A549 (cell line): ENCODE data around the gene PKN3. TPM values are rescaled to one million over a fixed set of nuclear protein-coding genes. Genes with fewer than 3 reads are reported as not detected.
A peak's percentile ranks its signal among the peaks of the same experiment; 100 is the strongest.

Experiments
- ATAC-seq, 2 experiments: fragments of 200-7000 bp in 1 of 2; fragments of >200 bp in 1 of 2; cut with Nextera tagmentation in 1 of 2; cut with Tn5 transposase in 1 of 2; 3 replicates each; pipeline versions ENCODE4 v1.8.0 to v1.9.1; 2018 to 2020; ENCODE audit warnings: mild to moderate bottlenecking in 1 of 2, moderate library complexity in 1 of 2
- CTCF ChIA-PET: fragments of 300-600 bp; sonication (Branson Sonifier 250); formaldehyde crosslinking; extraction: SDS; loops from one replicate; lab custom pipeline; 2021; ENCODE audit warnings: antibody characterized with exemption, inconsistent platforms; lab: Yijun Ruan, JAX
- POLR2A ChIA-PET: fragments of 350-600 bp; formaldehyde crosslinking; extraction: SDS; loops from one replicate; lab custom pipeline; 2021; ENCODE audit warnings: antibody characterized with exemption, inconsistent platforms; lab: Yijun Ruan, JAX
- DNase-seq, 2 experiments: peaks; one replicate each; pipeline versions ENCODE4 v3.0.0 to v3.0.0-alpha.2; 2011 to 2016; ENCODE audit warnings: low read depth in 1 of 2, low spot score in 1 of 2
- FAIRE-seq: peaks from 2 replicates; lab custom pipeline; 2011; peaks lifted over from hg19 to GRCh38; lab: Jason Lieb, UNC
- H3K27ac ChIP-seq, 2 experiments: fragments of >200 bp; sonication (Bioruptor Twin); formaldehyde crosslinking; 3 replicates each; pipeline ENCODE4 v1.5.1; 2016 to 2017
- H3K4me1 ChIP-seq: fragments of >200 bp; sonication (Bioruptor Twin); formaldehyde crosslinking; 3 replicates; pipeline ENCODE4 v1.6.1; 2016
- H3K4me2 ChIP-seq: fragments of >200 bp; sonication (Bioruptor Twin); formaldehyde crosslinking; 3 replicates; pipeline ENCODE4 v1.6.1; 2016
- H3K4me3 ChIP-seq: fragments of >200 bp; sonication (Bioruptor Twin); formaldehyde crosslinking; 3 replicates; pipeline ENCODE4 v1.5.1; 2016
- H3K9me3 ChIP-seq: fragments of >200 bp; sonication (Bioruptor Twin); formaldehyde crosslinking; 3 replicates; pipeline ENCODE4 v1.6.1; 2016
- BHLHE40 ChIP-seq: IDR thresholded peaks from 2 replicates; pipeline ENCODE4 v1.6.1; 2012; ENCODE audit warnings: low read depth, low read length, inconsistent platforms
- CBX8 ChIP-seq: fragments of 200-600 bp; sonication (generic); IDR thresholded peaks from 2 replicates; pipeline ENCODE4 v1.6.1; 2016
- CHD4 ChIP-seq: fragments of 200-600 bp; sonication (generic); IDR thresholded peaks from 2 replicates; pipeline ENCODE4 v1.6.1; 2016; ENCODE audit warnings: antibody characterized with exemption, mild to moderate bottlenecking, borderline replicate concordance
- E2F6 ChIP-seq: IDR thresholded peaks from 2 replicates; pipeline ENCODE4 v1.6.1; 2012; ENCODE audit warnings: low read depth, borderline replicate concordance
- EHF ChIP-seq: fragments of 250-450 bp; sonication (Bioruptor Pico); IDR thresholded peaks from 2 replicates; pipeline ENCODE4 v1.5.0; 2020; ENCODE audit warnings: mild to moderate bottlenecking
- FOXS1 ChIP-seq: fragments of 250-450 bp; sonication (Bioruptor Pico); IDR thresholded peaks from 2 replicates; pipeline ENCODE4 v1.5.0; 2020; ENCODE audit warnings: mild to moderate bottlenecking, moderate library complexity
- HOXB13 ChIP-seq: fragments of 250-450 bp; sonication (Bioruptor Pico); IDR thresholded peaks from 2 replicates; pipeline ENCODE4 v1.5.0; 2020; ENCODE audit warnings: low read depth, mild to moderate bottlenecking, moderate library complexity
- MAFK ChIP-seq: fragments of 450-650 bp; IDR thresholded peaks from 2 replicates; pipeline ENCODE4 v1.6.1; 2014; ENCODE audit not compliant: partially characterized antibody
- PBX3 ChIP-seq: IDR thresholded peaks from 2 replicates; pipeline ENCODE4 v1.6.1; 2012
- PHF8 ChIP-seq: fragments of 200-600 bp; sonication (generic); IDR thresholded peaks from 2 replicates; pipeline ENCODE4 v1.6.1; 2016; ENCODE audit warnings: low read depth, mild to moderate bottlenecking, antibody characterized with exemption, moderate library complexity, borderline replicate concordance
- POLR2AphosphoS2 ChIP-seq: conservative IDR thresholded peaks from 2 replicates; pipeline ENCODE4 v1.6.1; 2012; ENCODE audit warnings: low read length, improper control_type of control experiment, inconsistent platforms
- RCOR1 ChIP-seq: fragments of 150-350 bp; IDR thresholded peaks from 2 replicates; pipeline ENCODE4 v1.6.1; 2014; ENCODE audit warnings: antibody characterized with exemption, low read length, low read depth
- RFX5 ChIP-seq: fragments of 450-650 bp; IDR thresholded peaks from 2 replicates; pipeline ENCODE4 v1.7.1; 2014; ENCODE audit warnings: antibody characterized with exemption, mild to moderate bottlenecking, moderate library complexity
- SMC3 ChIP-seq: fragments of >200 bp; sonication (Bioruptor Twin); formaldehyde crosslinking; IDR thresholded peaks from 3 replicates; pipeline ENCODE4 v1.6.1; 2018; ENCODE audit warnings: inconsistent platforms
- SREBF2 ChIP-seq: fragments of 450-650 bp; IDR thresholded peaks from 2 replicates; pipeline ENCODE4 v1.6.1; 2014; ENCODE audit warnings: mild to moderate bottlenecking, moderate library complexity
- USF2 ChIP-seq: fragments of 450-650 bp; IDR thresholded peaks from 2 replicates; pipeline ENCODE4 v1.6.1; 2014; ENCODE audit warnings: antibody characterized with exemption
- ZC3H11A ChIP-seq: fragments of 450-650 bp; IDR thresholded peaks from 2 replicates; pipeline ENCODE4 v1.6.1; 2014; ENCODE audit warnings: antibody characterized with exemption, mild to moderate bottlenecking
- WGBS: methylation state at CpG from one replicate; pipeline ENCODE4 v1.1.6; 2017; ENCODE audit errors: missing lambda C conversion rate; 5-methylcytosine and 5-hydroxymethylcytosine counted together
- polyA plus RNA-seq, 4 experiments: library from polyadenylated mRNA; depleted of rRNA in 3 of 4; stranded (reverse); fragments of >200 nt; fragmentation: RNase III in 1 of 4; extraction: RNeasy Plus Mini Kit Qiagen cat#74134 plus additional on column Dnase treatment in 1 of 4; gene quantifications; 2 replicates in 3 of 4; 3 replicates in 1 of 4; pipeline ENCODE4 v1.2.3, GENCODE V29; 2011 to 2017
- TF ChIP-seq, protein P1 (sequence below): fragments of >200 bp; sonication (Bioruptor Twin); formaldehyde crosslinking; IDR thresholded peaks from 3 replicates; pipeline ENCODE4 v1.5.1; 2016

PKN3 gene
- polyA plus RNA-seq, 2 of the 4 experiments (the other 2 are of a cell fraction), result 9.0 to 14.1 TPM

DNA sequence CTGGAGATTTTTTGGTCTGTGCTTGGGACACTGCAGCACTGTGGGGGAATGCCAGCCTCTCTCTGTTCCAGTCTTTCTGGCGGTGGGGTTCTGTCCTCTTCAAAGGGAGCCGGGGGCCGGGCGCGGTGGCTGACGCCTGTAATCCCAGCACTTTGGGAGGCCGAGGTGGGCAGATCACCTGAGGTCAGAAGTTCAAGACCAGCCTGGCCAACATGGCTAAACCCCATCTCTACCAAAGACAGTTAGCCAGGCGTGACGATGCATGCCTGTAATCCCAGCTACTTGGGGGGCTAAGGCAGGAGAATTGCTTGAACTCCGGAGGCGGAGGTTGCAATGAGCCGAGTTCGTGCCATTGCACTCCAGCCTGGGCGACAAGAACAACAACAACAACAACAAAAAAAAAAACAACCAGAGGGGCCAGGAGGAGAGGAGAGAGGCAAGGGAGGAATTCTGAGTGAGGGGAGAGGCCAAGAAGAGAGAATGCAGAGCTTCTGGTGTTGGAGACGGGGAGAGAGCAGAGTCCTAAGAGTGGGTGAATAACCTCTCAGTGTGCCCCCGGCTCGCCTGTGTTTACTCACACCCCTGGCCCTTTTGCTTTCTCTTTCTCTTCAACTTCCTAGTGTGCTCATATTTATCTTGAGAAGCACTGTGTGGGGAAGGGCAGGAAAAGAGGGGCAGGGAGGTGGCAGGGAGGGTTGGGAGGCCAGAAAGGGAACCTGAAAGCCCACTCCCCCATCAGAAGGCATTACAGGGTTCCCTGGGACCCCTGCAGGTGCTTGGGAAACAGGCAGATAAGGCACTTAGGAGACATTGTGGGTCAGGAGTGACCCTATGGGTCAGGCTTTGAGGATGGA, 16.4 kb upstream of the PKN3 start:
- no peak for DNase-seq
- H3K4me3 ChIP-seq, result no peak overlapping the region
- H3K27ac ChIP-seq, result peak overlapping the region in 1 of 2 experiments; percentile 97; a peak in 4 of 6 replicates
- peaks cover 34% of the 10 kb centered on the region for H3K4me1 ChIP-seq
- CTCF ChIA-PET, result interaction anchor here (2.5 kb wide), 1 partner anchor 50 kb away, joined by 13 read pairs; no protein-coding TSS in a partner anchor
- no peak for FAIRE-seq
- ATAC-seq, result no peak
- H3K9me3 ChIP-seq, result no peaks in the 10 kb centered on the region
- TF ChIP-seq PHF8, result no peak
- TF ChIP-seq USF2, result no peak
- no peak for TF ChIP-seq ZC3H11A
- WGBS, result 86% methylated on average over 17 of the region's 17 CpGs
- POLR2A ChIA-PET, result interaction anchor here (2.2 kb wide), 1 partner anchor 51 kb away, joined by 24 read pairs; no protein-coding TSS in a partner anchor
- peak overlapping the region; percentile 91 for H3K4me2 ChIP-seq

DNA sequence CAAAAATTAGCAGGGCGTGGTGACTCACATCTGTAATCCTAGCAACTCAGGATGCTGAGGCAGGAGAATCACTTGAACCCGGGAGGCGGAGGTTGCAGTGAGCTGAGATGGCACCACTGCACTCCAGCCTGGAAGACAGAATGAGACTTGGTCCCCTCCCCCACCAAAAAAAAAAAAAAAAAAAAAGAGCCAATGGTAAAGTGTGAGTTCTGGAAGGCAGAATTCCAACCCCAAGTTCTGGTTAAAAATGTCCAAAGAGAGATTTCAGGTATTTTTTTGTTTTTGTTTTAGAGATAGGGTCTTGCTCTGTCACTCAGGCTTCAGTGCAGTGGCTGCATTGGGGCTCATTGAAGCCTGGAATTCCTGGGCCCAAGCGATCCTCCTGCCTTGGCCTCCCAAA, 14.8 kb upstream of the PKN3 start:
- peaks cover 50% of the 10 kb centered on the region for H3K4me1 ChIP-seq
- H3K4me2 ChIP-seq, result no peak overlapping the region; the same call in 2 of the 3 replicates
- TF ChIP-seq HOXB13 (CRISPR knock-in tag) (no peak), EHF (CRISPR knock-in tag) (no peak), SMC3 (no peak), PHF8 (no peak), MAFK (no peak), RCOR1 (no peak), CHD4 (no peak), PBX3 (no peak), BHLHE40 (no peak), POLR2AphosphoS2 (no peak), E2F6 (no peak), FOXS1 (no peak), SREBF2 (no peak), CBX8 (no peak), RFX5 (no peak)
- TF ChIP-seq, protein P1, sequence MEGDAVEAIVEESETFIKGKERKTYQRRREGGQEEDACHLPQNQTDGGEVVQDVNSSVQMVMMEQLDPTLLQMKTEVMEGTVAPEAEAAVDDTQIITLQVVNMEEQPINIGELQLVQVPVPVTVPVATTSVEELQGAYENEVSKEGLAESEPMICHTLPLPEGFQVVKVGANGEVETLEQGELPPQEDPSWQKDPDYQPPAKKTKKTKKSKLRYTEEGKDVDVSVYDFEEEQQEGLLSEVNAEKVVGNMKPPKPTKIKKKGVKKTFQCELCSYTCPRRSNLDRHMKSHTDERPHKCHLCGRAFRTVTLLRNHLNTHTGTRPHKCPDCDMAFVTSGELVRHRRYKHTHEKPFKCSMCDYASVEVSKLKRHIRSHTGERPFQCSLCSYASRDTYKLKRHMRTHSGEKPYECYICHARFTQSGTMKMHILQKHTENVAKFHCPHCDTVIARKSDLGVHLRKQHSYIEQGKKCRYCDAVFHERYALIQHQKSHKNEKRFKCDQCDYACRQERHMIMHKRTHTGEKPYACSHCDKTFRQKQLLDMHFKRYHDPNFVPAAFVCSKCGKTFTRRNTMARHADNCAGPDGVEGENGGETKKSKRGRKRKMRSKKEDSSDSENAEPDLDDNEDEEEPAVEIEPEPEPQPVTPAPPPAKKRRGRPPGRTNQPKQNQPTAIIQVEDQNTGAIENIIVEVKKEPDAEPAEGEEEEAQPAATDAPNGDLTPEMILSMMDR, result no peak
- WGBS, result 88% methylated on average over 4 of the region's 4 CpGs
- peak overlapping the region in 1 of 2 experiments; percentile 100; a peak in 3 of 6 replicates for H3K27ac ChIP-seq
- no peaks in the 10 kb centered on the region for H3K9me3 ChIP-seq
- no peak overlapping the region for H3K4me3 ChIP-seq
- ChIA-PET CTCF (interaction anchor here (0.9 to 1.9 kb wide), 3 partner anchors 15 to 52 kb away, joined by 4 to 8 read pairs (median 8); partner anchors contain the start of gene PKN3), POLR2A (no interaction called here)
- DNase-seq, result no peak
- FAIRE-seq, result no peak
- no peak for ATAC-seq
